Liver (tissue), 9 donors: Measurements from ENCODE around the gene CD300H. TPM values are rescaled to one million over a fixed set of nuclear protein-coding genes. Genes with fewer than 3 reads are reported as not detected.

Source experiments
- DNase-seq: peaks from one replicate; pipeline ENCODE4 v3.0.0-alpha.2; 2017; ENCODE audit warnings: low spot score
- H3K27ac ChIP-seq, 2 donors: one replicate each; pipeline ENCODE4 v1.7.0; 2013; ENCODE audit warnings: inconsistent platforms in 2 of 2, low read length in 2 of 2, control low read depth in 1 of 2, low read depth in 1 of 2, mild to moderate bottlenecking in 1 of 2
- H3K27me3 ChIP-seq, 4 donors: one replicate each; pipeline versions ENCODE4 v1.6.1 to v1.7.0; 2013; ENCODE audit warnings: low read length in 3 of 4, inconsistent platforms in 1 of 4, mild to moderate bottlenecking in 1 of 4, moderate library complexity in 1 of 4; ENCODE audit not compliant: control insufficient read depth in 4 of 4, insufficient read depth in 4 of 4
- H3K36me3 ChIP-seq, 4 donors: one replicate each; pipeline versions ENCODE4 v1.6.1 to v1.7.0; 2013; ENCODE audit warnings: low read length in 3 of 4, mild to moderate bottlenecking in 3 of 4, low read depth in 1 of 4, moderate library complexity in 1 of 4; ENCODE audit not compliant: control insufficient read depth in 4 of 4, insufficient read depth in 3 of 4
- H3K4me1 ChIP-seq, 4 donors: one replicate each; pipeline versions ENCODE4 v1.6.1 to v1.7.0; 2013; ENCODE audit warnings: low read length in 3 of 4, mild to moderate bottlenecking in 3 of 4, moderate library complexity in 1 of 4; ENCODE audit not compliant: control insufficient read depth in 4 of 4, insufficient read depth in 4 of 4
- H3K4me3 ChIP-seq, 3 donors: one replicate each; pipeline versions ENCODE4 v1.6.1 to v1.7.0; 2013; ENCODE audit warnings: low read length in 3 of 3, control low read depth in 1 of 3, low read depth in 1 of 3, mild to moderate bottlenecking in 1 of 3
- H3K9ac ChIP-seq, 2 donors: one replicate each; pipeline ENCODE4 v1.7.0; 2013; ENCODE audit warnings: low read length in 2 of 2, mild to moderate bottlenecking in 2 of 2, moderate library complexity in 2 of 2, control low read depth in 1 of 2, low read depth in 1 of 2
- H3K9me3 ChIP-seq, 4 donors: one replicate each; pipeline versions ENCODE4 v1.6.1 to v1.7.0; 2013; ENCODE audit warnings: low read length in 3 of 4; ENCODE audit not compliant: control insufficient read depth in 4 of 4
- ATF3 ChIP-seq: IDR thresholded peaks from 2 replicates; pipeline ENCODE4 v1.6.1; 2016; ENCODE audit warnings: antibody characterized with exemption
- EGR1 ChIP-seq, 2 donors: IDR thresholded peaks; 2 replicates each; pipeline ENCODE4 v1.6.1; 2016 to 2018; ENCODE audit warnings: antibody characterized with exemption in 2 of 2, low read depth in 2 of 2
- FOXA1 ChIP-seq: IDR thresholded peaks from 2 replicates; pipeline ENCODE4 v1.6.1; 2016; ENCODE audit warnings: antibody characterized with exemption
- FOXA2 ChIP-seq: IDR thresholded peaks from 2 replicates; pipeline ENCODE4 v1.6.1; 2016; ENCODE audit warnings: antibody characterized with exemption
- GABPA ChIP-seq, 2 donors: IDR thresholded peaks in 1 of 2; conservative IDR thresholded peaks in 1 of 2; 2 replicates each; pipeline ENCODE4 v1.6.1; 2016; ENCODE audit warnings: antibody characterized with exemption in 2 of 2, mild to moderate bottlenecking in 1 of 2, moderate library complexity in 1 of 2
- HNF4A ChIP-seq, 2 donors: conservative IDR thresholded peaks; 2 replicates each; pipeline ENCODE4 v1.6.1; 2016; ENCODE audit warnings: antibody characterized with exemption in 2 of 2, mild to moderate bottlenecking in 2 of 2
- HNF4G ChIP-seq: IDR thresholded peaks from 2 replicates; pipeline ENCODE4 v1.6.1; 2016; ENCODE audit warnings: antibody characterized with exemption
- JUND ChIP-seq, 2 donors: IDR thresholded peaks; 2 replicates each; pipeline ENCODE4 v1.6.1; 2016; ENCODE audit warnings: antibody characterized with exemption in 2 of 2
- MAX ChIP-seq: IDR thresholded peaks from 2 replicates; pipeline ENCODE4 v1.6.1; 2016; ENCODE audit warnings: antibody characterized with exemption
- NR2F2 ChIP-seq: IDR thresholded peaks from 2 replicates; pipeline ENCODE4 v1.6.1; 2016; ENCODE audit warnings: antibody characterized with exemption
- RAD21 ChIP-seq, 2 donors: IDR thresholded peaks; 2 replicates each; pipeline ENCODE4 v1.6.1; 2016; ENCODE audit warnings: antibody characterized with exemption in 2 of 2, mild to moderate bottlenecking in 2 of 2
- REST ChIP-seq: IDR thresholded peaks from 2 replicates; pipeline ENCODE4 v1.6.1; 2016; ENCODE audit warnings: antibody characterized with exemption, mild to moderate bottlenecking
- RXRA ChIP-seq, 2 donors: IDR thresholded peaks; 2 replicates each; pipeline ENCODE4 v1.6.1; 2017 to 2018; ENCODE audit warnings: antibody characterized with exemption in 2 of 2, mild to moderate bottlenecking in 1 of 2
- SP1 ChIP-seq: IDR thresholded peaks from 2 replicates; pipeline ENCODE4 v1.6.1; 2018; ENCODE audit warnings: antibody characterized with exemption, mild to moderate bottlenecking
- TAF1 ChIP-seq: conservative IDR thresholded peaks from 2 replicates; pipeline ENCODE4 v1.6.1; 2016; ENCODE audit warnings: antibody characterized with exemption, mild to moderate bottlenecking
- YY1 ChIP-seq: IDR thresholded peaks from 2 replicates; pipeline ENCODE4 v1.6.1; 2016; ENCODE audit warnings: antibody characterized with exemption, mild to moderate bottlenecking
- ZBTB33 ChIP-seq: IDR thresholded peaks from 2 replicates; pipeline ENCODE4 v1.6.1; 2016; ENCODE audit warnings: antibody characterized with exemption
- WGBS: extraction: QIAGEN DNeasy Blood & Tissue Kit; methylation state at CpG from one replicate; pipeline ENCODE4 v1.1.7; 2013; 5-methylcytosine and 5-hydroxymethylcytosine counted together
- polyA plus RNA-seq, 2 donors: library from polyadenylated mRNA; stranded (reverse) in 1 of 2; unstranded in 1 of 2; fragments of 200-250 nt in 1 of 2; fragments of >200 nt in 1 of 2; fragmentation: Nextera tagmentation in 1 of 2; extraction: Ambion mirVana in 1 of 2; gene quantifications; one replicate each; pipeline versions ENCODE4 v1.2.1 to v1.2.3, GENCODE V29; 2013 to 2015
- total RNA-seq, 2 donors: library from RNA; depleted of rRNA; stranded (reverse); fragments of >200 nt; gene quantifications; one replicate each; pipeline ENCODE4 v1.2.3, GENCODE V29; 2014
- donor health status: healthy.
- donor health status: healthy.
- donor health status: healthy.
- donor health status: healthy.
- donor health status: healthy.

CD300H gene
- total and polyA plus RNA-seq, 4 donors, result 0.47 TPM; not detected in 3

GRCh38 chr17:74512624-74513091, 54.7 kb downstream of the CD300H start:
- no peak overlapping the region for H3K4me3 ChIP-seq
- DNase-seq, result no peak
- no peaks in the 10 kb centered on the region for H3K4me1 ChIP-seq
- no peaks in the 10 kb centered on the region for H3K36me3 ChIP-seq
- H3K9me3 ChIP-seq, result no peaks in the 10 kb centered on the region
- WGBS, result 81% methylated on average over 7 of the region's 7 CpGs
- no peak overlapping the region for H3K9ac ChIP-seq
- H3K27ac ChIP-seq, result no peak overlapping the region
- no peaks in the 10 kb centered on the region for H3K27me3 ChIP-seq
- no peak for TF ChIP-seq ZBTB33
- TF ChIP-seq SP1, result no peak
- no peak for TF ChIP-seq EGR1 (IDR thresholded peaks at IDR 0.05; ENCODE audit: low read depth in 2 of 2)
- TF ChIP-seq GABPA (IDR thresholded peaks at IDR 0.05 in 1 of 2, conservative IDR thresholded peaks at IDR 0.05 in 1 of 2), result no peak
- TF ChIP-seq FOXA1, result no peak
- TF ChIP-seq REST, result no peak
- no peak for TF ChIP-seq TAF1
- TF ChIP-seq HNF4G, result no peak
- no peak for TF ChIP-seq ATF3
- no peak for TF ChIP-seq NR2F2
- no peak for TF ChIP-seq YY1
- TF ChIP-seq JUND (IDR thresholded peaks at IDR 0.05), result no peak

GRCh38 chr17:74512036-74512435, 55.3 kb downstream of the CD300H start:
- WGBS, result 87% methylated on average over 2 of the region's 2 CpGs
- TF ChIP-seq FOXA2, result no peak
- TF ChIP-seq EGR1 (IDR thresholded peaks at IDR 0.05; ENCODE audit: low read depth in 2 of 2), result no peak
- TF ChIP-seq MAX, result no peak
- TF ChIP-seq NR2F2, result no peak
- TF ChIP-seq SP1, result no peak
- TF ChIP-seq GABPA (IDR thresholded peaks at IDR 0.05 in 1 of 2, conservative IDR thresholded peaks at IDR 0.05 in 1 of 2), result no peak
- no peak for TF ChIP-seq ZBTB33
- no peak for TF ChIP-seq TAF1
- TF ChIP-seq HNF4A (conservative IDR thresholded peaks at IDR 0.05), result no peak
- TF ChIP-seq RAD21 (IDR thresholded peaks at IDR 0.05), result no peak
- no peak for TF ChIP-seq RXRA (IDR thresholded peaks at IDR 0.05)
- no peaks in the 10 kb centered on the region for H3K27me3 ChIP-seq
- no peaks in the 10 kb centered on the region for H3K4me1 ChIP-seq
- H3K27ac ChIP-seq, result no peak overlapping the region
- H3K4me3 ChIP-seq, result no peak overlapping the region
- no peaks in the 10 kb centered on the region for H3K9me3 ChIP-seq
- no peak overlapping the region for H3K9ac ChIP-seq
- no peaks in the 10 kb centered on the region for H3K36me3 ChIP-seq
- no peak for DNase-seq
